NCI-H748 treated with DMSO at 0.1 percent for 48 hours (cell line): ENCODE results near the gene MED16.
"Not testable (repeated sequence)": the region's sequence is repeated elsewhere in the genome, so short reads cannot be mapped to it uniquely, and the experiment has no call there.

Source experiments
- DNase-seq: peaks from one replicate; lab custom pipeline; 2025; lab: John Stamatoyannopoulos, UW

The MED16 gene

DNA sequence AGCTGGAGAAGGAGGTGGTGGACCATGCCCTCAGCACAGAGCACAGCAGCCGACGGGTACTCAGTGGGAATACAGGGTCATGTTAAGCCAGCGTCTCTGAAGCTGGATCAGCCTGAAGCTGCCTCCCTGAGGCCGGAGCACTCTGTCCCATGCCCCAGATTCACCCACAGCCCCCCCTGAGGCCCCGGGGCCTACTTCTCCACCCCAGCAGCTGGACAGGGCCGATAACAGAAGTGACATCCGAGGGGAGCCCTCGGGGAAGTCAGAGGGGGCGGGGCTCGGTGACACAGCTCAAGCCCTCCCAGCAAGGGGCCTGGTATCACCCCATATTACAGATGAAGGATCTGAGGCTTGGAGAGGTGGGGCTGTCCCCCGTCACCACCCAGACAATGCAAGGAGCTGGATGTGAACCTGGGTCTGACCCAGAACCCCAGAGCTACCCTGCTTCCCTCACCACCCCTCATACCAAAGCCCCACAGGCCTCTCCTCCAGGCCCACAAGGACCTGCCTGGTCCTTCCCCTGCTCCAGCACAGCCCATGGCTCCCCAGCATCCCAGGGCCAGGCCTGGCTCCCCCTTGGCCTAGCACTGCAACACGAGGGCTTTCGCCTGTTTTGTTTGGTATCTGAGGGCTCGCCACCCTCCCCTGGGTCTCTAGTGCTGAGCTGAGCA is 14.3 kb upstream of the MED16 start:
- no peak for DNase-seq

DNA sequence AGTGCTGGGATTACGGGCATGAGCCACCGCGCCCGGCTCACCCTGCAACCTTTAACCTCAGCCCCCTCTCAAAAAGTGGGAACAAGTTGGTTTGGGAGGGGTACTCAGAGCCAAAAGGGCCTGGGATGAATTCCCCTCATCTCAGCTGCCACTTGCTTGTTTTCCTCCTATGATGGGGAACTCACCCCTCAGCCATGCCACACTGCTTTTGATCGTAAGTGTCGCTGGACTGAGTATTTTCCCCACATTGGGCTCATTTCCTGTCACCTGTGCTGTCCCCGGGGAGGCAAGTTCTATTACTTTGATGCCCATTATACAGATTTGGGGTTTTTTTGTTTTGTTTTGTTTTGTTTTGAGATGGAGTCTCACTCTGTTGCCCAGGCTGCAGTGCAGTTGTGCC is 13.5 kb upstream of the MED16 start:
- no peak for DNase-seq

DNA sequence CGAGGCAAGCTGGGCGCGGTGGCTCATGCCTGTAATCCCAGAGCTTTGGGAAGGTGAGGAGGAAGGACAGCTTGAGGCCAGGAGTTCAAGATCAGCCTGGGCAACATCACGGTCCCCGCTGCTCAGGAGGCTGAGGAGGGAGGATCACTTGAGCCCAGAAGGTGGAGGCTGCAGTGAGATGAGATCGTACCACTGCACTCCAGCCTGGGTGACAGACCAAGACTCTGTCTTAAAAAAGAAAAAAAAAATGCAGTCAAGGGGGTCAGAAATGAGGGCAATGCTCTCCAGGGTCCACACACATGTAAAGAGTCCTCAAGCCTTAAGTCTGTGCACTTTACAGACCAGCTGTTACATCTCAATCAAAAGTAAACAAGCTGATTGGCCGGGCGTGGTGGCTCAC is 11.6 kb upstream of the MED16 start:
- DNase-seq, result no peak

DNA sequence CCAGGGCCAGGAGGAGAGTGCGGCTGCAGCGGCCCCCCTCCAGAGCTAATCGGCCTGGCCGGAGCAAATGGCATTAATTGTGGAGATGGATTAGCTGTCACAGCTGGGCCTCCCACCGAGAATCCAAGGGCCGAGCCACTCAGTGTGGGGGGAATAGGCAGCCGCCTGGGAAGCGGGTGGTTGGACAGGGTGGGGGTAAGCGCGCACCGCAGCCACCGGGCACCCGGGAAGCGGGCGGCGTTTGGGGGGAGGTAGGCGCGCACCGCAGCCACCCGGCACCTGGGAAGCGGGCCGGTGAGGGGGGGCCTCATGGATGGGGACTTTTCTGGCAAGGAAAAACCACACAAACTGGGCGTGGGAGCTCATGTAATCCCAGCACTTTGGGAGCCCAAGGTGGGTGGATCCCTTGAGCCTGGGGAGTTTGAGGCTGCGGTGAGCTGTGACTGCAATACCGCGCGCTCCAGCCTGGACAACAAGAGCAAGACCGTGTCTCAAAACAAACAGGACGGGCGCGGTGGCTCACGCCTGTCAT is 10.3 kb upstream of the MED16 start:
- DNase-seq, result no peak

DNA sequence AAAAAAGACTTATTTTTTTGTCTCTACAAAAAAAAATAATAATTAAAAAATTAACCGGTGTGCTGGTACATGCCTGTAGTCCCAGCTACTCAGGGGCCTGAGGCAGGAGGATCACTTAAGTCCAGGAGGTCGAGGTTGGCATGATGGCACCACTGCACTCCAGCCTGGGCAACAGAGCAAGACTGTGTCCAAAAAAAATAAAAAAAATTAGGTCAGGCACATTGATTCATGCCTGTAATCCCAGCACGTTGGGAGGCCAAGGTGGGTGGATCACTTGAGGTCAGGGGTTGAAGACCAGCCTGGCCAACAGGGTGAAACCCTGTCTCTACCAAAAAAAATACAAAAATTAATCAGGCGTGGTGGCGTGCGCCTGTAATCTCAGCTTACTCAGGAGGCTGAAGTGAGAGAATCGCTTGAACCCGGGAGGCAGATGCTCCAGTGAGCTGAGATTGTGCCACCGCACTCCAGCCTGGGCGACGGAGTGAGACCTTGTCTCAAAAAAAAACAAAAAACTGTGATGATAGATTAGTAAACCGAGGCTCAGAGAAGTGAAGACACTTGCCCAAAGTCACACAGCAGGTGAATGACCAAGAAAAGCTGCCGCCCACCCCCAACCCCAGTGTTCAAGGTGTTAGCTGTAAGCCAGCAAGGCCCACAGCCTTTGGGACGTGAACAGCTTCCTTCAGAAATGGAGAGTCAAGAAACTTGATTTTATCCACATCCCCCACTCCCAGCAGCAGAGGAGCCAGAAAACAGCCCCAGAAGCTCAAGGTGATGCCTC is 9.6 kb upstream of the MED16 start:
- no peak for DNase-seq

DNA sequence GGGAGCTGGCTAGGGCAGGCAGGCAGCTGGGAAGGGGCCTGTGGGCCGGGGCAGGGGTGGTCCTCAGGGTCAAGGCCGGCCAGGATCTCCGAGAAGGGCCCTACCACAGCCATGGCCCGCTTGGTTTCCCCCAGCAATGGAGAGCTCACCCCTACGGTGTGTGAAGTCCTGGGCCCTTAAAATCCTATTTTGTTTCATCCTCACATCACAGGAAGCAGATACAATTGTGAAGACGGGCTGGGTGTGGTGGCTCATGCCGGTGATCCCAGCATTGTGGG is 9.0 kb upstream of the MED16 start:
- DNase-seq, result no peak

DNA sequence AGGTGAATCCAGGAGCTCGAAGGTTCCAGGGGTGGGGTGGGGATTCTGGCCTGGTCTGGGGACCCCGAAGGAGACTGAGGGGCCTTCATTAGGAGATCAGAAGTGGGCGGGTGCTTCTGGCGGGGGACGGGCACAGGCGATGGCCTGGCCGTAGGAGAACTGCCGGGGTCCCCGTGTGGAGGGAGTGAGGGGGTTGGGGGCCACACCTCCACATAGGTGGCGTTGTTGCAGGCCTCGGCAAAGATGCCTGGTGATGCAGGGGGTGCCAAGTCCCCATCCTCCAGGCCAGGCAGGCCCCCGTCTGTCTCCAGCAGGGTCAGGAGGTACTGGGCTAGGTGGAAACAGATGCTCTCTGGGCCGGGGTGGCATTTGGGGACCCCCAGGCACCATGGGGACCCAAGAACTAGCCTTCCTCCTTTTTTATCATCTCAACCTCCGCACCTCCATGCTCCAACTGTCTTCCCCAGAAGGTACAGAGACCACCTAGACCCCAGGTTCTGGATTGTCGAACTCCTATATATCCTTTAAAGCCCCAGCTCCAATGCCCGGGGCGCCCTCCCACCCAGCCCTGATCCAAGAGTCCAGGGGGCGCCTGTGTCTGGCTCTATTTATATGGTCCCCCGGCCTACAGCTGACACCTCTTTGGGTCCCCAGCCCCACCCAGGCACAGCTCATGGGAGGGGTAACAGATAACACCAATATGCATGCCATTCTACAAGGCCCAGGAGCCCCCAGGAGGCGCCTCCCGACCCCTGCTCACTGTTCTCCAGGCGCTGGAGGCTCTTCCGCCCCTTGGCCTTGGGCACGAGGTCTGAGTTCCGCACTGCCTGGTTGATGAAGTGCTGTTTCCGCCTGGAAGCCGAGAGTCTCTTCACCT is 8.5 kb upstream of the MED16 start:
- no peak for DNase-seq

DNA sequence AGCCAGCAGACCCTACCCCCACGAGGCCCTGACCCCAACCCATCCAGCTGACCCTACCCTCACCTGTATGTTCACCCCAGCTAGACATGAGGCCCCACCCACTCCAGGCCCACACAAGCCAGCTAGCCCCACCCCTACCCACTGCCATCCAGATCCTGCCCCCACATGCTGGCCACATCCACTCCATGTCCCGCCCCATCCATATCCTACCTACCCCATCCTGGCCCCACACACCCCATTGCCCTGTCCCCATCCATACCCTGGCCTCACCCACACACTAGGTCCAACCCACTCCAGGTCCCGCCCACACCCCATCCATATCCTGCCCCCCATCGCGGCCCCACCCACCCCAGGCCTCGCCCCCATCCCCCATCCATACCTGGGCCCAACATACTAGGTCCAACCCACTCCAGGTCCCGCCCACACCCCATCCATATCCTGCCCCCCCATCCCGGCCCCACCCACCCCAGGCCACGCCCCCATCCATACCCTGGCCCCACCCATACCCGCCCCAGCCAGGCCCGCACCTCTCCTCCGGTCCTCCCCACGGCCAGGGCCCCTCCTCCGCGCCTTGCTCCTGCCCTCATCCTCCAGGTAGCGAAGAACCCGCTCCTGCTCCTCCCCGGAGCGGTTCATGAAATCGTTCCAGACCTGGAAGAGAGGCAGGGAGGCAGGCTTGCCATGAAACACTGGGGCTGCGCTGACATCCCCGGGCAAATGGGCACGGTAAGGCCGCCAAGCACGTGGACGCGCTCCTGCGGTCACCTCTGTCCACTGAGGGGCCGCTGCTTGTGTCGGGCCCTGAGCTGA is 7.5 kb upstream of the MED16 start:
- no peak for DNase-seq

DNA sequence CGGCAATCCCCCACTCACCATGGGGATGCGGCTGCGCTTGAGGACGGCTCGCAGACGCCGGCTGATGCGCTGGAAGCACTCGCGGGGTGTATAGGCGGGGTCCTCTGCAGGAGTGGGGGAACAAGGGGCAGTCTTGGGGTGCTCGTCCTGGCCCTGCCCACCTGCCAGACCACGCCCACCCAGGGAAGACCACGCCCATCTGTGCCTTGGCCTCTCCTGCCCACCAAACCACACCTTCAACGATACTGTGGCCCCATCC is 7.0 kb upstream of the MED16 start:
- DNase-seq, result no peak

DNA sequence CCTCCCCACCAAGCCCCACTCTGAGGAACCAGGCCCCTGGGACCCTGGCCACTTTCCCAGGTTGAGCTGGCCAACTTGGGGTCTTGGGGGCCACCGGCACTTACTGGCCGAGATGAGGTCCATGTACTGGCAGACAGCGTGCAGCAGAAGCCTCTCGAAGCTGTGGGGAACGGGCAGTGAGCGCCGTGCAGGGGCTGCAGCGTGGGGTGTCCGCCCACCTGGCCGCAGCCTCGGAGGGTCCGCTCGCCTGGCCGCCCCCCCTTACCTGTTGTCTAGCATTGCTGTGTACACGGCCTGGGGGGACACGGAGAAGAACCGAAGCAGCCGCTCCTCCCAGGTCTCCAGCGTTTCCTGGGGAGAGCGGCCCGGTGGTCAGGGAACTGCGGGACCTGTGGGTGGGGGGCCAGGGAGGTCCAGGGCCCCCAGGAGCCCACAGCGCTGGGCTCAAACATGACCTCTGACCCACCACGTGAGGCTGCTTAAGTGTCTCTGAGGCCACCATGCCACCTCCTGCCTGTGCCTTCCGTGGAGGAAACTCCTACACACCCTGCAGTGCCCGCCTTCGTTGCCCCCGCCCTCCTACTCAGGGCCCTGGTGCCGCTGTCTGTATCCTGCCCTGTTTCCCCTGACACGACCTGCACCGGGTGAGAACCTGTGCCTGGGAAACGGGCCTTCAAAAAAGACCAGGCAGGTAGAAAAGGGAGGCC is 6.5 kb upstream of the MED16 start:
- DNase-seq, result no peak

DNA sequence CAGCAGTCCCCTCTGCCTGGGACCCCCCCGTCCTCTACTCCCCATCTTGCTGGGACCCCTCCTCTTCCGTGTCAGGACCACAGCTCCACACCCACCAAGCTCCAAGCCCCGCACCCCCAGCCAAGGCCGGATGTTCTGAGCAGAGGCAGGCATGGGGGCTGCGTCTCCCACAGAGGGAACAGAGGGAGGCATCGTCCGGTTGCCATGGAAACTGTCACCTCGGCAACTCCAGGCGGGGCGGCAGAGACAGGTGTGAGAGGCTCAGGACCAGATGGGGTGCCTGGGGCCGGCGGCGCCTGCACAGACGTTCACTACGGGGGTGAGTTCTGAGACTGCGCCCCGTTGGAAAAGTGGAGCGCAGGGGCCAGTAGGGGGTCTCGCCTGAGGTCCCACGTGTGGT is 5.7 kb upstream of the MED16 start:
- peak; percentile 48 for DNase-seq

DNA sequence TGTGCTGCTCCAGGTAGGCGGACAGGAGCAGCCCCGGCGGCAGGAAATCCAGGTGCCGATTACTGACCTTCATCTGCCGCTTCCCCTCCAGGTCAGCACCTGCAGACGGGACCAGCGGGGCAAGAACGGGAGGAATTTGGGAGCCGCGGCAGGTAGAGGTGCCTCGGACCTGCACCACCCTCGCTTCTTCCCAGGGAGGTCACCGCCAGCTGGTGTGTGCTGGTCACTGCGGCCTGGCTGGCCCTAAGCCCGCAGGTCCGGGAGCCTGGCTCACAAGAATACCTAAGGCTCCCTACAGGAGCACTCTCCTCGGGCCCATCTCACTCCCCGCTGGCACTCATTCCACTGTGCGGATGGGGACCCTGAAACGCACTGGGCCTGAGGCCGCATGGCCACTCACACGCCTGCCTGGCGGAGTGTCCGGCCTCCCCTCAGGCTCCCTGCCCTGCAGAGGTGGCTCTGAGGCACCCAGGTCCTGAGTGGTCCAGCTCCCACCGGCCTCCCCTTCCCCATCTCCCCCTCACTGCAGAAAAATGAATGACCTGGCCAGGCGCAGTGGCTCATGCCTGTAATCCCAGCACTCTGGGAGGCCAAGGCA is 4.6 kb upstream of the MED16 start:
- no peak for DNase-seq

DNA sequence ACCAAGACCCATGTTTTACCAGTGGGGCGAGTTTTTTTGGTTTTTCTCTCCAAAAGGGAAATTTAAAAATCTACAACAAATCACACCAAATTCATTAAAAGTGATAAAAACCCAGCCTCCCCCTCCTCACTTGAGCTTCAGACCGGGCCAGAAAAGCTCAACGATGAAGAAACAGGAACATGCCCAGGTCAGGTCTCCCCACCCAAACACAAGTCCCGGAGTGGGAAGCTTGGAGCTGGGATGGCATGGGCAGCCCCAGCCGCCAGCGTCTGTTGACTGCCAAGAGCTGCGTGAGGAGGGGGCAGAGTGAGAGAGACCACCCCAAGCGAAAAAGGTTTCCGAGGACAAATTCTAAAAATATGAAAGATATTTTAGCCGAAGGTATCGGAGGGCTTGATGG is 4.0 kb upstream of the MED16 start:
- no peak for DNase-seq

DNA sequence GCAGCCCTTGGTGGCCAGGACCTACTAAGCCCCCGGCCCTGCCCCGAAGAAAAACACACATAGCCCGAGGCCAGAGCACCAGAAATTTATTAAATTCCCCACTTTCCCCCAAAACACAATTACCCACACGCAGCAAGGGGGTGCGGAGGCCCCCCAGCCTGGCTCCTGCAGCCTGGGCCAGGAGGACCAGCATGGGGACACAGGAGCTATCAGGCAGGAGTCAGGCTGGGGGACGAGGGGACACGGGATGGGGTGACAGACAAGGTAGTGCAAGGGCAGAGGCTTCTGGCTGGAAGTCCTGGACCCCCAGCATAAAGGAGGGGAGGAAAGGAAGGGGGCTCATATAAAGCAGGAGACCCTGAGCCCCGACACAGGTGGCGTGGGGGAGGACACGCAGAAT is 3.4 kb upstream of the MED16 start:
- DNase-seq, result no peak

DNA sequence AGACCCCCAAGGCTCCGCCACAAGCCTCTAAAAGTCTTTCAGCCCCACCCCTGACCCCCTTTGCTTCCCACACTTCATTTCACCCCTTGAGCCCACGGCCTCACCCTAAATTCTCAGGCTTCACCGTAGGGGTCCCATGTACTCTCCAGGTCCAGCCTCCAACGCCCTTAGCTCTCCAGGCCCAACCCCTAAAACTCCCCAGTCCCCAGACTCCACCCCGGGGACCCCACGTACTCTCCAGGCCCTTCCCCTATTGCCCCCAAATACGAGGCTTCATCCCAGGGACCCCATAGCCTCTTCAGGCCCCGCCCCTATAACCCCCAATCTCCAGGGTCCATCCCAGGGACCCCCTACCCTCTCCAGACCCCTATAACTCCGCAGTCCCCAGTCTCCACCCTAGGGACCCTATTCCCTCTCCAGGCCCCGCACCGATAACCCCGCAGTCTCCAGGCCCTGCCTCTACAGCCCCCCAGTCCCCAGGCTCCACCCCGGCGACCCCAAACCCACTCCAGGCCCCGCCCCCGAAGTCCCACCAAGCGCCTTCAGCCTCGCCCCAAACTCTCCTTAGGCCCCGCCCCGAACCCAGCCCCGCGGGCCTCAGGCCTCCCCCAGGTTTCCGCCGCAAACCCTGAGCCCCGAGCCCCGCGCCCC is 619 bp downstream of the MED16 start:
- no peak for DNase-seq

DNA sequence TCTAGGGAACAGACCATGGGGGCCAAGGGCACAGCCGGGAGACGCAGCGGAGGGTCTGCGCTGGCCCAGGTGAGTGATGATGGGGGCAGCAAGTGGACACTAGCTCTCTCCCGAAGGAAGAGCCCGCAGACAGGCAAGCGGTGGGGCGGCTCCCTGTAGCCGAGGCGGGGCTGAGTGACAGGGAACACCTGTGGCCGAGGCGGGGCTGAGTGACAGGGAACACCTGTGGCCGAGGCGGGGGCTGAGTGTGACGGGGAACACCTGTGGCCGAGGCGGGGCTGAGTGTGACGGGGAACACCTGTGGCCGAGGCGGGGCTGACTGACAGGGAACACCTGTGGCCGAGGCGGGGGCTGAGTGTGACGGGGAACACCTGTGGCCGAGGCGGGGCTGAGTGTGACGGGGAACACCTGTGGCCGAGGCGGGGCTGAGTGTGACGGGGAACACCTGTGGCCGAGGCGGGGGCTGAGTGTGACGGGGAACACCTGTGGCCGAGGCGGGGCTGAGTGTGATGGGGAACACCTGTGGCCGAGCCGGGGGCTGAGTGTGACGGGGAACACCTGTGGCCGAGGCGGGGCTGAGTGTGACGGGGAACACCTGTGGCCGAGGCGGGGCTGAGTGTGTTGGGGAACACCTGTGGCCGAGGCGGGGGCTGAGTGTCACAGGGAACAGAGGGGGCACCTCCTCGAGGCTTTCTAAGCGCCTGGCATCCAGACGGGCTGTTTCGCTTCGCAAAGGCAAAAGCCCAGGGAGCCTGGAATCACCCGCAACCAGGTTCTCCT is 1.4 kb downstream of the MED16 start:
- DNase-seq, result not testable (repeated sequence)

DNA sequence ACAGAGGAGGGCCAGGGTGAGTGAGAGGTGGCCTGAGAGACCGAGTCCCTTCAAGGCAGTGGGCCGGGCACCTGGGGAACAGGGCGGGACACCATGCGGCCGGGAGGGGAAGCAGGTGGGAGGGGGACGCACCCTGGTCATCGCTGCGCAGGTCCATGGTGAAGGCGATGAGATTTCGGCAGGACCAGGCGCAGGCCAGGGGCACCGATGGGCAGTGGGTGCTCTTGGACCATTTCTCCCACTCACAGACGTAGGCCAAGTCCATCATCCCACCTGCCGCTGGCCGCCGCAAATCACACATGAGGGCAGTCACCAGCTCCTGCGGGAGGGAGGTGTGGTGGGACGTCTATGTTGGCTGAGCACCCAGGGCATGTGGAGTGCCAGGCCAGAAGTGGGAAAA is 2.2 kb downstream of the MED16 start:
- no peak for DNase-seq

DNA sequence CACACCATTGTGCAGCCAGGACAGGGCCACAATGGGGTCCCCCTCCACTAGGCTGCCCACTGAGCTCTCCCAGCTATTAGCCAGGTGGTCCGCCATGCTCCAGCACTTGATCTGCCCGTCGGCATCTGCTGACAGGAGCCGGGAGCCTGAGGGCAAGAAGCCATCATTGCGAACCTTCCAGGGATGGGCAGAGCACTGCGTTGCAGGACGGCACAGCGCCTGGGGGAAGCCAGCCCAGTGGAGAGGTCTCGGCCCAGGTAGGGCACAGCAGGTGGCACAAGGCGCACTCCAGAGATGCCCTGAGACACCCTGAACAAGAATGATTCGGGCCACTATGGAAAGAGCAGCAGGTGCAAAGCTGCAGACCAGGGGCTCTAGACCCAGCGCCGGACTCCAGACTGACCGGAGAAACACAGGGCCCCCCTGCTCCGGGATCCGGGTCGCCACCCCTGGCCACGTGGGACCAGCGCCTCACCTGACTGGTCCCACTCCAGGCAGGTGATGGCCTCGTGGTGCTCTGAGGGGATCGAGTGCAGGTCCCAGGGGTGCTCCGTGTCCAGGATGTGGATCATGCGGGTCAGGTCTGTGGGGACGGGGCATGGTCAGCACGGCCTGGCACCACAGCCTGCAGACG is 3.2 kb downstream of the MED16 start:
- DNase-seq, result no peak

DNA sequence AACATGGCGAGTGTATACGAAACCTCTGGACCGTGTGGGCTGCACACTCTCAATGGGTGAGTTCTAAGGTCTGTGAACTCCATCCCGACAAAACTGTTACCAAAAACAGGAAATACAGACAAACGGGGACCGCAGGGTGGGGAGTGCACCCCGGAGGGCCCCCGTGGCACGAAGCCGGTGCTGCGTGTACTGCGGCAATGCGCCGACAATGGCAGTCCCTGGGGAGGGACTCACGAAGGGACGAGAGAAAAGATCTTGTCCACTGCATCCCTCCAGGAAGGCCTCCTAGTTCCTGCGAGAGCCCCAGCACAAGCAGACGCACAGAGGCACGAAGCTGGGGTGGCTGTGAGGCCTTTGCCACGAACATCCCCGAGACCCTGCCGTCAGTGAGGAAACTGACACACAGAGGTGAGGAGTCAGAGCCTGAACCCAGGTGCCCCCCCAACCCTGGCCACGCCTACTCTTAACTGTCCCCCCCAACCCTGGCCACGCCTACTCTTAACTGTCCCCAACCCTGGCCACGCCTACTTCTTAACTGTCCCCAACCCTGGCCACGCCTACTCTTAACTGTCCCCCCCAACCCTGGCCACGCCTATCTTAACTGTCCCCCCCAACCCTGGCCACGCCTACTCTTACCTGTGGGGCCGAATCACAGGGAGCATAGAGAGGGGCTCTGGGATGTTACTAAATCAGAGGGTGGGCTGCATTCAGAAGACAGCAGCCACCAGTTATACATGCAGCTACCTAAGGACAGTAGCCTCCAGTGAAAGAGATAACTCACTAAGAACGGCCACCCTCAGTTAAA is 4.2 kb downstream of the MED16 start:
- no peak for DNase-seq
